ENCODE measurements around the gene F13A1.

F13A1 gene

GRCh38 chr6:6179858-6180623, 140.4 kb downstream of the F13A1 start:
- no peaks in the 10 kb centered on the region for H3K27me3 ChIP-seq (ENCODE audit: low read length)
- no peak overlapping the region for H3K4me3 ChIP-seq (ENCODE audit: insufficient read depth, low read length, poor library complexity, severe bottlenecking)
- no peak overlapping the region for H3K27ac ChIP-seq (ENCODE audit: low read depth, low read length)
- TF ChIP-seq CTCF (IDR thresholded peaks at IDR 0.05; ENCODE audit: insufficient read depth, low read length, poor library complexity, severe bottlenecking) (no peak), EZH2phosphoT487 (conservative IDR thresholded peaks at IDR 0.05; ENCODE audit: low read length) (no peak)
- no peak overlapping the region for H3K9ac ChIP-seq (ENCODE audit: low read length)
- no peaks in the 10 kb centered on the region for H3K36me3 ChIP-seq (ENCODE audit: low read length)
- H3K9me3 ChIP-seq (ENCODE audit: insufficient read depth, low read length): no peaks in the 10 kb centered on the region
- H4K20me1 ChIP-seq (ENCODE audit: low read depth, low read length): no peaks in the 10 kb centered on the region
- no peak overlapping the region for H2AFZ ChIP-seq (ENCODE audit: low read depth, low read length, severe bottlenecking)
- H3F3A ChIP-seq (ENCODE audit: insufficient read depth): no peaks in the 10 kb centered on the region
- no peak overlapping the region for H3K4me2 ChIP-seq (ENCODE audit: low read depth, low read length, poor library complexity, severe bottlenecking)
- H3K79me2 ChIP-seq (ENCODE audit: insufficient read depth, low read length): no peaks in the 10 kb centered on the region
- H3K9me2 ChIP-seq (replicated peaks; ENCODE audit: insufficient read depth, low read length): no peaks in the 10 kb centered on the region

GRCh38 chr6:6178795-6179194, 141.7 kb downstream of the F13A1 start:
- H3K9me2 ChIP-seq (replicated peaks; ENCODE audit: insufficient read depth, low read length): no peaks in the 10 kb centered on the region
- H3K79me2 ChIP-seq (ENCODE audit: insufficient read depth, low read length): no peaks in the 10 kb centered on the region
- no peaks in the 10 kb centered on the region for H3K27me3 ChIP-seq (ENCODE audit: low read length)
- TF ChIP-seq EZH2phosphoT487 (conservative IDR thresholded peaks at IDR 0.05; ENCODE audit: low read length): no peak
- no peak for TF ChIP-seq CTCF (IDR thresholded peaks at IDR 0.05; ENCODE audit: insufficient read depth, low read length, poor library complexity, severe bottlenecking)
- no peaks in the 10 kb centered on the region for H3K9me3 ChIP-seq (ENCODE audit: insufficient read depth, low read length)
- H3K4me3 ChIP-seq (ENCODE audit: insufficient read depth, low read length, poor library complexity, severe bottlenecking): no peak overlapping the region
- no peaks in the 10 kb centered on the region for H3F3A ChIP-seq (ENCODE audit: insufficient read depth)
- H2AFZ ChIP-seq (ENCODE audit: low read depth, low read length, severe bottlenecking): no peak overlapping the region
- H3K9ac ChIP-seq (ENCODE audit: low read length): no peak overlapping the region
- no peak overlapping the region for H3K4me2 ChIP-seq (ENCODE audit: low read depth, low read length, poor library complexity, severe bottlenecking)
- no peak overlapping the region for H3K27ac ChIP-seq (ENCODE audit: low read depth, low read length)
- no peaks in the 10 kb centered on the region for H4K20me1 ChIP-seq (ENCODE audit: low read depth, low read length)
- no peaks in the 10 kb centered on the region for H3K36me3 ChIP-seq (ENCODE audit: low read length)

- H3K9me3 ChIP-seq (ENCODE audit: insufficient read depth, low read length): no peaks in the 10 kb centered on the region
These were observed 142.7 kb downstream of the F13A1 start for GRCh38 chr6:6177754-6178153.

More at GRCh38 chr6:6177754-6178153, 142.7 kb downstream of the F13A1 start:
- Histone ChIP-seq H3K36me3 (ENCODE audit: low read length) (no peaks in the 10 kb centered on the region), H3K27ac (ENCODE audit: low read depth, low read length) (no peak overlapping the region), H3K9me2 (replicated peaks; ENCODE audit: insufficient read depth, low read length) (no peaks in the 10 kb centered on the region), H3K27me3 (ENCODE audit: low read length) (no peaks in the 10 kb centered on the region), H4K20me1 (ENCODE audit: low read depth, low read length) (no peaks in the 10 kb centered on the region), H3K9ac (ENCODE audit: low read length) (no peak overlapping the region), H2AFZ (ENCODE audit: low read depth, low read length, severe bottlenecking) (no peak overlapping the region), H3K4me2 (ENCODE audit: low read depth, low read length, poor library complexity, severe bottlenecking) (no peak overlapping the region), H3F3A (ENCODE audit: insufficient read depth) (no peaks in the 10 kb centered on the region), H3K4me3 (ENCODE audit: insufficient read depth, low read length, poor library complexity, severe bottlenecking) (no peak overlapping the region), H3K79me2 (ENCODE audit: insufficient read depth, low read length) (no peaks in the 10 kb centered on the region)
- TF ChIP-seq EZH2phosphoT487 (conservative IDR thresholded peaks at IDR 0.05; ENCODE audit: low read length) (no peak), CTCF (IDR thresholded peaks at IDR 0.05; ENCODE audit: insufficient read depth, low read length, poor library complexity, severe bottlenecking) (no peak)
